ENCODE measurements around the gene VGLL4.

The VGLL4 gene

GRCh38 chr3:11654166-11654565 is 10.5 kb upstream of the VGLL4 start:
- in situ Hi-C loops (cut with MboI; ENCODE audit: low sequenced_read_pairs): loop anchor here (10.0 to 25.0 kb wide), 4 partner anchors 269 to 692 kb away; no protein-coding TSS in a partner anchor

DNA sequence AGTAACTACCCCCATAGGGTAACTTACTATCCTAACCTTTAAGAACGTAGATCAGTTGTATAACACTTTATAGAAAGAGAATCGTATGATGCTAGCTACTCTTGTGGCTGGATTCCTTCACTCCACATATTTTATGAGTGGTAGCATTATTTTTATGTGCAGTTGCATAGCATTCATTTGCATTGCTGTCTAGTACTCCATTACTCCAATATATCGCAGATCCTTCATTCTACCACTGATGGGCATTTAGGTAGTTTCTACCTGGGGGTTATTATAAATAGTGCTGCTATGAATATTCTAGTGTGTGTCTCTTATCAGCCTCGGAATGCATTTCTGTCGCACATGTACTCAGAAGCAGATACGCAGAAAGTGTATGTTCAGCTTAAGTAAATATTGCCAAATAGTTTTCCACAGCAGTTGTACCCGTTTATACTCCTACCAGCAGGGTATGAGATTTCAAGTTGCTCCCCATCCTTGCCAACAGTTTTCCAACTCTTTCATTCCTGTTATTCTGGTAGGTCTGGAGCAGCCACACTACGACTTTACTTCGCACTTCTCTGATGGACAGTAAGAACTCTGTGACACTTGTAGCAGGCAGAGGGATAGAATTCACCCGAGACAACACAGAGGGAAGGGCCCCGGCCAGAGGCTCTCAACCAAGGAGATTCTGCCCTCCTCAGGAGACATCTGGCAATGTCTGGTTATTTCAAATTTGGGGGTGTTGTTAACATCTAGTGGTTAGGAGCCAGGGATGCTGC is 9.8 kb upstream of the VGLL4 start:
- in situ Hi-C loops (cut with MboI; ENCODE audit: low sequenced_read_pairs): loop anchor here (10.0 to 25.0 kb wide), 4 partner anchors 269 to 691 kb away; no protein-coding TSS in a partner anchor

DNA sequence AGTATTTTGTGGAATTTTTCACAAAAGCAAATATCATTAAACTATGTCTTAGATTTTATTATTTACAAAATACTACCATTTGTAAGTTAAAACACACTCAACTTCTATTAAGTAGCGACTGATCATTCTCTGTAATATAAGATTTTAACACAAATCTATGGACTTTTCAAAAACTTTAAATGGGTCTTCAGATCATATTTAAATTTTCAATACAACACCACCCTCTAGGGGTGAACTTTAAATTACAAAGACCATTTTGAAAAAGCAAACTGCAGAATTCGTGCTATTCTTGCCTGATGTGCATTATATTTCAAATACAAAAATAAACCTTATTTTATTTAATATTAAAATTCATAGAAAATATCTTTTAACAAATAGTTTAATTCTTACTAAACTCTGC is 8.2 kb upstream of the VGLL4 start:
- in situ Hi-C loops (cut with MboI; ENCODE audit: low sequenced_read_pairs): loop anchor here (10.0 to 25.0 kb wide), 4 partner anchors 267 to 690 kb away; no protein-coding TSS in a partner anchor

DNA sequence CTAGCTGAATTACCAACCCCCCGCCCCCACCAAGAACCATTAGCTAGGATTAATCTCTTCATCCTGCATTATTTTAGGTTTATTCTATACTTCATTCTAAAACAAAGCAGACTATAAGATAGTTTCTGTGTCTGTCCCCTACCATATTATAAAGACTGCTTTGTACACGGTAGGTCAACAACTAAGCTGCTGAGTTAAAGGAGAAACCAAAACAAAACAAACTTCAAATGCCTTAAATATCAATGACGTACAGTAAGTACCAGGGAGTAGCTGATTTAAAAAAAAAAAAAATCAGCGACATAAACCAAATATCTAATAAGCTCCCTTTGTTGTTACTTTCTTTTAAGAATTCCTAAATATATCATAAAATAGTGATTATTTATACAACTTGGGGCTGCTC is 7.8 kb upstream of the VGLL4 start:
- in situ Hi-C loops (cut with MboI; ENCODE audit: low sequenced_read_pairs): loop anchor here (10.0 to 25.0 kb wide), 4 partner anchors 267 to 689 kb away; no protein-coding TSS in a partner anchor

GRCh38 chr3:11650391-11650790 is 6.7 kb upstream of the VGLL4 start:
- in situ Hi-C loops (cut with MboI; ENCODE audit: low sequenced_read_pairs): loop anchor here (10.0 to 25.0 kb wide), 4 partner anchors 266 to 688 kb away; no protein-coding TSS in a partner anchor

- in situ Hi-C loops (cut with MboI; ENCODE audit: low sequenced_read_pairs): no loop called here
Measured at GRCh38 chr3:11648735-11649134, 5.0 kb upstream of the VGLL4 start.

GRCh38 chr3:11643201-11643603 is 513 bp downstream of the VGLL4 start:
- in situ Hi-C loops (cut with MboI; ENCODE audit: low sequenced_read_pairs): no loop called here

GRCh38 chr3:11642431-11643191 is 1.1 kb downstream of the VGLL4 start:
- in situ Hi-C loops (cut with MboI; ENCODE audit: low sequenced_read_pairs): no loop called here

GRCh38 chr3:11641683-11642430 is 1.9 kb downstream of the VGLL4 start:
- in situ Hi-C loops (cut with MboI; ENCODE audit: low sequenced_read_pairs): no loop called here

GRCh38 chr3:11641316-11641682 is 2.4 kb downstream of the VGLL4 start:
- in situ Hi-C loops (cut with MboI; ENCODE audit: low sequenced_read_pairs): no loop called here

GRCh38 chr3:11640009-11640673 is 3.6 kb downstream of the VGLL4 start:
- in situ Hi-C loops (cut with MboI; ENCODE audit: low sequenced_read_pairs): no loop called here

DNA sequence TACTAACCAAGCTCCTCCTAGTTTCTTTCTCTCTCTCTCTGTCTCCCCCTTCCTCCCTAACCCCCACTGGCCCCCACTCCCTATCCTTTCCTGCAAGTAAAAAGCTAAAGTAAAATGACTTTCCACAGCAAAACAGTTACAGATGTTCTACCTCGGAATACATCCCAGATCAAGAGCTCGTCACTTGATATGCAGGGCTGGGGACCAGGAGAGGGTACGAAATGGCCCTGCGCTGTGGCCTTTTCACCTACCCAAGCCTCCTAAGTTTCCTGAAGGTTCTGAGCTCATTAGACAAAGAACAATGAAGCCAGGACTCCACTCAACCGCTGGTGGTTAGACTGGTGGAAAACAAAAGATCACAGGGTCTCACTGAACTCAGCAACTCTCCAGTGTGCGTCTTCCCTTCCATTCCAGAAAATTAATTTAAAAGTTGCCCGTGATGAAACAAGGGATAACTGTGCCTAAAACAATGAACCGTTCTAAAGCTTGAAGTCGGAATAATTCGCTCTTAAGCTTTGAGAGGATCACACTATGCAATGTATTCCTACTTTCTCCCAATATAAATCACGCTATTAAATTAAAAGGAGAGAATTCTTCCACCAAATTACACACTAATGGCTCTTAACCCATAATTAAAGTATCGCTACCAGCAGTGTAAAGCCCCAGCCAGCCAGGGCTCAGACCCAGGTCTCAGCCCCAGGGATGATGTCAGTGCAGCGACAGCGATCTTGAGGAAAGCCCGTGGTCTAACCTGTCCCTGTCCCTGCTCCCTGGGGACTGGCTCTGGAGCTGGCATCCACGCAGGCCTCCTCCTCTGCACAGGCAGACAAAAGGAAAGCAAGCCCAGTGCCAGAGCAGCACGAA is 5.0 kb downstream of the VGLL4 start:
- in situ Hi-C loops (cut with MboI; ENCODE audit: low sequenced_read_pairs): no loop called here

DNA sequence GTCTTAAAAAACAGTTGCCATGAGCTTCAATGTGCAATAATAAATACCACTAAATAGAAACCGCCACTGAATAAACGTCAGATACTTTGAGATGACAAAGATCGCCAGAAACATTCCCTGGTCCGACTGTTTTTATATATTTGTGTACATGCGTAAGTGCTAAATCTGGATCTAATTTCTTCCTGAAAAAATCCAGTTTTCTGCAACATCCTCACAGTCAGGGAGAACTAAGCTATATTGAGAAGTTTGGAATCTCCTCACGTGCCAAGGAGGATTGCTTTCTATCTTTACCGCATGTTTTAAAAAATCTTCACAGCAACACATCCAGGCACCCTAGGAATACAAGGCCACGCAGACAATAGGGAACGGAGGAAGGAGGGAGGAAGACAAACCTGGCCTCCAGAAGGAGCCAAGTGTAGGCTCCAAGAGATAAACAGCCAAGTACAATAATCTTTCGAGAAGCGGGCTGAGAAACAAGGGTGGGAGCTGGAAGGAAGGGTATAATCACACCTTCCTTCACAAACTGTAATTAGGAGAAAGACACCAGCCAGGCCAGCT is 5.7 kb downstream of the VGLL4 start:
- in situ Hi-C loops (cut with MboI; ENCODE audit: low sequenced_read_pairs): no loop called here

- in situ Hi-C loops (cut with MboI; ENCODE audit: low sequenced_read_pairs): no loop called here
Measured at GRCh38 chr3:11636394-11636770, 7.3 kb downstream of the VGLL4 start.

GRCh38 chr3:11635680-11636393 is 7.9 kb downstream of the VGLL4 start:
- in situ Hi-C loops (cut with MboI; ENCODE audit: low sequenced_read_pairs): no loop called here

DNA sequence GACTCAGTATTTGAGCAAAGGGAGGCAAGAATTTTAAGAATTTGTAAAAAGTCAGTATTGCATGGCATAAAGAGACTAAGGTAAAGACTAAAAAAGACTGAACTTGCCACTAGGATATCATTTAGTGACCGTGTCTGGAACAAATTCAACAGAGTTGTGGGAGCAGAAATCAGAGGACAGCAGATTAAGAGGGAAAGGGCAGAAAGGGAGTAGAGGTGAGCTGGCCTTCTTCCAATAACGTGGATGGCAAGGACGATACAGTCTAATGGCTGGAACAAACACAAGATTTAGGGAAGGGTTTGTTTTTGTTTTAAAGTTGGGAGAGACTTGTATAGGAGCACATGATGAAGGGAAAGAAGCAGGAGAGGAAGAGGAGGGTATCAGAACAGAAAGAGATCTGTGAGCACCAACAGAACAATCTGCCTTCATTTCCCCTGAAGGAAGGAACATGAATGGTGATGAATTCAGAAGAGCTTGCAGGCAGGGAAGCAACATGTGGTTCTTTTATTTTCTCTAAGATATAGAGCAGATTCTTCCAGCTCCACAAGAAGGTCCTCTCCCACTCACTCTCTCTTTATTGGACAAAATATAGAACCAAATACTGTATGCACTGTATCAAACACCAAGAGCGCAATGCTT is 8.6 kb downstream of the VGLL4 start:
- in situ Hi-C loops (cut with MboI; ENCODE audit: low sequenced_read_pairs): no loop called here

DNA sequence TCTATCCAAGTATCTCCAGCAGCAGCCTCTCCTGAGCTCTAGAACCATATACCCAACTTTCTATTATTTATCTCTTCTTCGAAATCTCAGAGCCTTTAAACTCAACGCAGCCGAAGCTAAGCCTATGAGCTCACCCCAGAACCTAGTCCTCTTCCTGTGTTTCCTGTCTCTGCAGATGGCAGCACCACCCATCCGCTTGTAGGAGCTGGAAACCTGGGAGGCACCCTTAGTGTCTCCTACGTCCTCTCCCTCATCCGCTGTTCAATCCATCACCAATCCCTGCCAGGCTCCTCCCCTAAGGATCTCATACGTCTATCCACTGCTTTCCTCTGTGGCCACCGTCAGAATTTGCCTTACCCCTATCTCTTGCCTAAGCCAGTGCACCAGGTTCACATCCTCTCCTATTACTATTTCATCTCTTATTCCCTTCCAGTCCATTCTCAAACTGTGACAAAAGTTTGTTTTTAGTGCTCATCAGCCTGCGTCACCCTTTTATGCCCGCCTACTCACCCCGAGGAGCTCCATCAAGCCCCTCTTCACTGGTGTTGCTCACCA is 9.6 kb downstream of the VGLL4 start:
- in situ Hi-C loops (cut with MboI; ENCODE audit: low sequenced_read_pairs): no loop called here

GRCh38 chr3:11632966-11633365 is 10.7 kb downstream of the VGLL4 start:
- in situ Hi-C loops (cut with MboI; ENCODE audit: low sequenced_read_pairs): no loop called here

Data from HL-60/S4 (cell line).